ENCODE measurements around the gene PCDH18. TPM values are rescaled to one million over a fixed set of nuclear protein-coding genes. Genes with fewer than 3 reads are reported as not detected.

Gene PCDH18
- total and polyA plus RNA-seq, 2 of the 13 experiments (the other 11 are each of a cell fraction or from before 2014, with no cell fraction given) = not detected

DNA sequence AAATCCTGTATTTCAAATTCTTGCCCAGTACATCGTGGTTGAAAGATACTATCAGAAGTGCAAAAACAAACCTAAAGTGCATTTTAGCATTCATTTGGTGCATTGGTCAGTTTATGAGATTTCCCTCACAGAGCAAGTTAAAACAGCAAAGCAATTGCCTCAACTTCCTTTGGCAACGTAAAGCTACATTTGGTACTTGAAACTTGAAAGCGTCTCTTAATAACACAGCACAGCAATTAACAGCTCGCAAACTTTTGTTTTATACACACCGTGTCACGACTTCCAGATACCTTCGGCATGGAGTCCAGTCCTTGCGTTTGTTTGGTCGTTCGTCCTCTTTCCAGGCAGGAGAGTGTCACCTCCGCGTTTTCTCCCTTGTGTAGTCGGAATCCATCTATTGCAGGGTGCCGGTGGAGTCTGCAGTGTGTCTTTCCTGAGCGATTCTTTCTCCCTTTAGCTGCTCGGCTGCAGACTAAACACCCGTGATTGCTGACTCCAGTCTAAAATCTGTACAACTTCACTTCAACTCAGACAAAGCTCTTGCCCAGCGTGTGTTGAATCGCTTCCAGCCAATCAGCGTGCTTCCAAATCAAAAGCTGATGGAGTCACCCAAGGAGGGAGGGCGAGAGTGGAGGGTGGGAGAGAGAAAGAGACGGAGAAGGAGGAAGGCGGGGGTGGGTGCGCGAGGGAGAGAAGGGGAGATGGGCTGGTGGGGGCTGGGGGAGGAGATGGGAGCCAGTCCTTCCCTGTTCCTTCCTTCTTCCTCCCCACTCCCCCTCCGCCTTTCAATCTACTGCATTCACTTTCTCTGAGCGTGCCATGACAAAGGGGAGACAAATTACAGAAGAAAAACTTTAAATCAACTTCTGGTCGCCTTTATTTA lies at the start of gene PCDH18 (continued):
- TF ChIP-seq, protein P1, sequence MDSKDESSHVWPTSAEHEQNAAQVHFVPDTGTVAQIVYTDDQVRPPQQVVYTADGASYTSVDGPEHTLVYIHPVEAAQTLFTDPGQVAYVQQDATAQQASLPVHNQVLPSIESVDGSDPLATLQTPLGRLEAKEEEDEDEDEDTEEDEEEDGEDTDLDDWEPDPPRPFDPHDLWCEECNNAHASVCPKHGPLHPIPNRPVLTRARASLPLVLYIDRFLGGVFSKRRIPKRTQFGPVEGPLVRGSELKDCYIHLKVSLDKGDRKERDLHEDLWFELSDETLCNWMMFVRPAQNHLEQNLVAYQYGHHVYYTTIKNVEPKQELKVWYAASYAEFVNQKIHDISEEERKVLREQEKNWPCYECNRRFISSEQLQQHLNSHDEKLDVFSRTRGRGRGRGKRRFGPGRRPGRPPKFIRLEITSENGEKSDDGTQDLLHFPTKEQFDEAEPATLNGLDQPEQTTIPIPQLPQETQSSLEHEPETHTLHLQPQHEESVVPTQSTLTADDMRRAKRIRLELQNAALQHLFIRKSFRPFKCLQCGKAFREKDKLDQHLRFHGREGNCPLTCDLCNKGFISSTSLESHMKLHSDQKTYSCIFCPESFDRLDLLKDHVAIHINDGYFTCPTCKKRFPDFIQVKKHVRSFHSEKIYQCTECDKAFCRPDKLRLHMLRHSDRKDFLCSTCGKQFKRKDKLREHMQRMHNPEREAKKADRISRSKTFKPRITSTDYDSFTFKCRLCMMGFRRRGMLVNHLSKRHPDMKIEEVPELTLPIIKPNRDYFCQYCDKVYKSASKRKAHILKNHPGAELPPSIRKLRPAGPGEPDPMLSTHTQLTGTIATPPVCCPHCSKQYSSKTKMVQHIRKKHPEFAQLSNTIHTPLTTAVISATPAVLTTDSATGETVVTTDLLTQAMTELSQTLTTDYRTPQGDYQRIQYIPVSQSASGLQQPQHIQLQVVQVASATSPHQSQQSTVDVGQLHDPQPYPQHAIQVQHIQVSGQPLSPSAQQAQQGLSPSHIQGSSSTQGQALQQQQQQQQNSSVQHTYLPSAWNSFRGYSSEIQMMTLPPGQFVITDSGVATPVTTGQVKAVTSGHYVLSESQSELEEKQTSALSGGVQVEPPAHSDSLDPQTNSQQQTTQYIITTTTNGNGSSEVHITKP (CRISPR knock-in tag; IDR thresholded peaks at IDR 0.05; ENCODE audit: low read depth) = no peak
- TF ChIP-seq CAMTA2 (CRISPR knock-in tag; IDR thresholded peaks at IDR 0.05; ENCODE audit: borderline replicate concordance) (no peak), EHMT2 (IDR thresholded peaks at IDR 0.05; ENCODE audit: borderline replicate concordance, low read depth, low read length) (no peak), SNAI1 (CRISPR knock-in tag; IDR thresholded peaks at IDR 0.05; ENCODE audit: borderline replicate concordance) (no peak), HOXA3 (CRISPR knock-in tag; IDR thresholded peaks at IDR 0.05) (no peak), MNT (IDR thresholded peaks at IDR 0.05) (no peak), ZNF569 (CRISPR knock-in tag; IDR thresholded peaks at IDR 0.05; ENCODE audit: borderline replicate concordance) (no peak), HOXD1 (CRISPR knock-in tag; IDR thresholded peaks at IDR 0.05) (no peak), ZFP36 (IDR thresholded peaks at IDR 0.05; ENCODE audit: borderline replicate concordance, low read depth, low read length, partially characterized antibody) (no peak), ZNF367 (CRISPR knock-in tag; IDR thresholded peaks at IDR 0.05; ENCODE audit: borderline replicate concordance) (no peak), TFAP4 (IDR thresholded peaks at IDR 0.05; ENCODE audit: borderline replicate concordance, low read depth) (no peak), SNAPC5 (CRISPR knock-in tag; IDR thresholded peaks at IDR 0.05; ENCODE audit: borderline replicate concordance) (no peak), CCAR2 (optimal IDR thresholded peaks at IDR 0.05; ENCODE audit: low read depth, low read length) (no peak), FLYWCH1 (CRISPR knock-in tag; IDR thresholded peaks at IDR 0.05) (no peak)
- TF ChIP-seq, protein P2, sequence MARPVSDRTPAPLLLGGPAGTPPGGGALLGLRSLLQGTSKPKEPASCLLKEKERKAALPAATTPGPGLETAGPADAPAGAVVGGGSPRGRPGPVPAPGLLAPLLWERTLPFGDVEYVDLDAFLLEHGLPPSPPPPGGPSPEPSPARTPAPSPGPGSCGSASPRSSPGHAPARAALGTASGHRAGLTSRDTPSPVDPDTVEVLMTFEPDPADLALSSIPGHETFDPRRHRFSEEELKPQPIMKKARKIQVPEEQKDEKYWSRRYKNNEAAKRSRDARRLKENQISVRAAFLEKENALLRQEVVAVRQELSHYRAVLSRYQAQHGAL (CRISPR knock-in tag; IDR thresholded peaks at IDR 0.05; ENCODE audit: not compliant biosample characterization) = no peak
